Endothelial cell of umbilical vein (primary cell): Measurements from ENCODE around the gene NELFA. TPM values are rescaled to one million over a fixed set of nuclear protein-coding genes. Genes with fewer than 3 reads are reported as not detected.

ENCODE experiments used
- BruUV-seq: library from RNA; stranded (reverse); fragments of 400-500 nt; replicated peaks from 2 replicates; lab custom pipeline; 2021; lab: Mats Ljungman, UMichigan
- CTCF ChIA-PET: fragments of 300-600, 350-600 bp; sonication (Branson Sonifier 250); formaldehyde crosslinking; loops from one replicate; lab custom pipeline; 2021; ENCODE audit warnings: antibody characterized with exemption, inconsistent platforms; lab: Charles Lee
- POLR2A ChIA-PET: fragments of 300-600, 350-600 bp; sonication (Branson Sonifier 250); formaldehyde crosslinking; loops from one replicate; lab custom pipeline; 2021; ENCODE audit warnings: antibody characterized with exemption, inconsistent platforms; lab: Charles Lee
- DNase-seq: peaks from one replicate; pipeline ENCODE4 v3.0.0-alpha.2; 2011; ENCODE audit warnings: low read depth, low spot score
- FAIRE-seq: peaks from 2 replicates; lab custom pipeline; 2011; peaks lifted over from hg19 to GRCh38; lab: Jason Lieb, UNC
- H2AFZ ChIP-seq: 2 replicates; pipeline ENCODE4 v1.6.0; 2012; ENCODE audit warnings: low read depth, low read length, control low read depth, inconsistent platforms
- H3K27ac ChIP-seq: 2 replicates; pipeline ENCODE4 v1.5.1; 2011; ENCODE audit warnings: low read depth, mild to moderate bottlenecking, control low read depth, low read length, moderate library complexity; ENCODE audit not compliant: insufficient read depth
- H3K27me3 ChIP-seq, 2 experiments: 2 replicates each; pipeline versions ENCODE4 v1.6.0 to v1.6.1; 2011; ENCODE audit warnings: low read length in 2 of 2, mixed read lengths in 1 of 2; ENCODE audit not compliant: control insufficient read depth in 2 of 2, insufficient read depth in 2 of 2
- H3K36me3 ChIP-seq, 2 experiments: 2 replicates in 1 of 2; 3 replicates in 1 of 2; pipeline ENCODE4 v1.5.1; 2011; ENCODE audit warnings: low read length in 2 of 2, mild to moderate bottlenecking in 1 of 2, moderate library complexity in 1 of 2; ENCODE audit not compliant: control insufficient read depth in 2 of 2, insufficient read depth in 2 of 2; ENCODE audit errors: extremely low read depth in 1 of 2
- H3K4me1 ChIP-seq: 3 replicates; pipeline ENCODE4 v1.5.1; 2011; ENCODE audit warnings: mild to moderate bottlenecking, low read length; ENCODE audit not compliant: control insufficient read depth, insufficient read depth; ENCODE audit errors: extremely low read depth
- H3K4me2 ChIP-seq: 2 replicates; pipeline ENCODE4 v1.6.1; 2011; ENCODE audit warnings: low read length, control low read depth, mixed read lengths; ENCODE audit not compliant: insufficient read depth
- H3K4me3 ChIP-seq, 3 experiments: fragments of 200-600 bp in 1 of 3; sonication (generic), shearing (Covaris generic) in 1 of 3; replicated peaks in 1 of 3; 2 replicates each; pipeline ENCODE4 v1.5.1; 2011 to 2016; ENCODE audit warnings: control low read depth in 3 of 3, low read length in 3 of 3, mild to moderate bottlenecking in 2 of 3, inconsistent platforms in 1 of 3, low read depth in 1 of 3, moderate library complexity in 1 of 3; ENCODE audit not compliant: insufficient read depth in 1 of 3
- H3K79me2 ChIP-seq: 2 replicates; pipeline ENCODE4 v1.6.0; 2012; ENCODE audit warnings: low read length, inconsistent platforms; ENCODE audit not compliant: control insufficient read depth, insufficient read depth
- H3K9ac ChIP-seq: replicated peaks from 2 replicates; pipeline ENCODE3; 2011; ENCODE audit warnings: low read length, control low read depth; ENCODE audit not compliant: insufficient read depth; ENCODE audit errors: extremely low read depth
- H3K9me1 ChIP-seq: replicated peaks from 3 replicates; pipeline ENCODE4 v1.6.0; 2011; ENCODE audit warnings: mild to moderate bottlenecking, low read length; ENCODE audit not compliant: control insufficient read depth, insufficient read depth; ENCODE audit errors: extremely low read depth
- H3K9me3 ChIP-seq: replicated peaks from 2 replicates; pipeline ENCODE4 v1.5.1; 2012; ENCODE audit warnings: low read length, inconsistent platforms; ENCODE audit not compliant: control insufficient read depth, insufficient read depth
- H4K20me1 ChIP-seq: replicated peaks from 2 replicates; pipeline ENCODE3; 2011; ENCODE audit warnings: mild to moderate bottlenecking, low read length; ENCODE audit not compliant: control insufficient read depth, insufficient read depth; ENCODE audit errors: extremely low read depth
- EZH2 ChIP-seq: IDR thresholded peaks from 2 replicates; pipeline ENCODE4 v1.6.1; 2012; ENCODE audit warnings: borderline replicate concordance, low read depth, mild to moderate bottlenecking, moderate library complexity, low read length, inconsistent platforms; ENCODE audit not compliant: severe bottlenecking
- FOS ChIP-seq: IDR thresholded peaks from 2 replicates; pipeline ENCODE4 v1.6.1; 2011; ENCODE audit warnings: mild to moderate bottlenecking, low read length, moderate library complexity, borderline replicate concordance; ENCODE audit not compliant: insufficient read depth
- GATA2 ChIP-seq: IDR thresholded peaks from 2 replicates; pipeline ENCODE4 v1.7.0; 2011; ENCODE audit warnings: low read depth, mild to moderate bottlenecking, moderate library complexity, mixed read lengths, low read length; ENCODE audit not compliant: insufficient read length, insufficient read depth
- JUN ChIP-seq: IDR thresholded peaks from 2 replicates; pipeline ENCODE4 v1.6.1; 2011; ENCODE audit warnings: borderline replicate concordance, low read depth; ENCODE audit not compliant: insufficient read length, insufficient read depth
- MYC ChIP-seq: IDR thresholded peaks from one replicate; pipeline ENCODE4 v1.6.1; 2011; ENCODE audit warnings: mild to moderate bottlenecking, low read depth, low read length
- POLR2A ChIP-seq: IDR thresholded peaks from 2 replicates; pipeline ENCODE4 v1.6.1; 2012; ENCODE audit warnings: low read depth, mild to moderate bottlenecking, control low read depth, low read length
- POLR2AphosphoS5 ChIP-seq: IDR thresholded peaks from 2 replicates; pipeline ENCODE4 v1.6.1; 2012; ENCODE audit warnings: low read depth, mild to moderate bottlenecking, control low read depth, low read length, moderate library complexity; ENCODE audit not compliant: insufficient read depth
- dilution Hi-C: fragments of 300-500 bp; cut with MboI; formaldehyde crosslinking; loops from one replicate; pipeline ENCODE4 v1.15.0; 2019; ENCODE audit warnings: low sequenced_read_pairs; ENCODE audit not compliant: extremely low pct_ligation_motif_present
- intact Hi-C: fragments of 100-400 bp; cut with micrococcal nuclease; formaldehyde crosslinking; loops from one replicate; pipeline ENCODE4 v1.10.0; 2022
- polyA plus RNA-seq, 4 experiments: library from polyadenylated mRNA; depleted of rRNA in 3 of 4; stranded (reverse) in 3 of 4; unstranded in 1 of 4; fragments of >200 nt; gene quantifications; 2 replicates each; pipeline versions ENCODE4 v1.2.1 to v1.2.3, GENCODE V29; 2011 to 2012; ENCODE audit warnings: missing spikeins in 1 of 4
- total RNA-seq: library from RNA; stranded (reverse); gene quantifications from 2 replicates; pipeline ENCODE4 v1.2.3, GENCODE V29; 2021
- TF ChIP-seq, protein P1 (sequence below), 2 donors: IDR thresholded peaks; 1 replicate in 1 of 2; 2 replicates in 1 of 2; pipeline ENCODE4 v1.5.1; 2011; ENCODE audit warnings: low read length in 2 of 2, mild to moderate bottlenecking in 2 of 2, moderate library complexity in 2 of 2, control low read depth in 1 of 2, inconsistent platforms in 1 of 2, low read depth in 1 of 2; ENCODE audit not compliant: insufficient read depth in 1 of 2; ENCODE audit errors: extremely low read depth in 1 of 2
- TF ChIP-seq, protein P2 (sequence below): IDR thresholded peaks from 2 replicates; pipeline ENCODE4 v1.6.1; 2011; ENCODE audit not compliant: insufficient read depth, insufficient read length

Gene NELFA
- total and polyA plus RNA-seq, 2 donors (not counting 3 experiments of a cell fraction or from before 2014, with no cell fraction given) = 22.8 to 30.3 TPM

DNA sequence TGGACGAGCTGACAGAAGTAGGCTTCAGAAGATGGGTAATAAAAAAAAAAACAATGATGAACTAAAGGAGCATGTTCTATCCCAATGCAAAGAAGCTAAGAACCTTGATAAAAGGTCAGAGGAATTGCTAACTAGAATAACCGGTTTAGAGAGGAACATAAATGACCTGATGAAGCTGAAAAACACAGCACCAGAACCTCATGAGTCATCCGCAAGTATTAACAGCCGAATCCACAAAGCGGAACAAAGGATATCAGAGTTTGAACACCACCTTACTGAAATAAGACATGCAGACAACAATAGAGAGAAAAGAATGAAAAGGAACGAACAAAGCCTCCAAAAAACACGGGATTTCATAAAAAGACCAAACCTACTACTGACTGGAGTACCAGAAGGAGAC, 10.5 kb downstream of the NELFA start:
- Histone ChIP-seq H3K9ac (no peak overlapping the region), H3K4me1 (no peaks in the 10 kb centered on the region), H3K4me2 (no peak overlapping the region), H3K79me2 (peaks cover 68% of the 10 kb centered on the region), H3K27ac (no peak overlapping the region), H3K9me3 (no peaks in the 10 kb centered on the region), H4K20me1 (no peaks in the 10 kb centered on the region), H3K27me3 (no peaks in the 10 kb centered on the region), H2AFZ (no peak overlapping the region), H3K4me3 (no peak overlapping the region), H3K36me3 (no peaks in the 10 kb centered on the region), H3K9me1 (no peaks in the 10 kb centered on the region)
- CTCF ChIA-PET = no interaction called here
- dilution Hi-C loops (no loop called here), intact Hi-C loops (no loop called here)
- TF ChIP-seq POLR2A (no peak), MYC (no peak), POLR2AphosphoS5 (no peak), JUN (no peak), GATA2 (no peak)
- FAIRE-seq = no peak
- DNase-seq = no peak
- POLR2A ChIA-PET = no interaction called here
- no TSS peak for BruUV-seq

DNA sequence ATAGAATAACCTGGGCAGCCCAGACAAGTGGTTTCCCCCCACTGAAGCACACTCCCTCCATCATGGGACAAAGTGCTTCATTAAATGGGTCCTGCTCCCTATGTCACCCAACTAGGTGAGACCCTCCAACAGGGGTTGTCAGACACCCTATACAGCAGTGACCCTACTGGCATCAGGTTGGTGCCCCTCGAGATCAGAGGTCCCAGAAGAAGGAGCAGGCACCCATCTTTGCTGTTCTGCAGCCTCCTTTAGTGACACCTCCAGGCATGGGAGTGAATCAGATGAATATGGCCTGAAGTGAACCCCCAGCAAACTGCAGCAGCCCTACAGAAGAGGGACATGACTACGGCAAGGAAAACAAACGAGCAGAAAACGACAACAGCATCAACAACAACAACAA, 11.1 kb downstream of the NELFA start:
- CTCF ChIA-PET = no interaction called here
- Histone ChIP-seq H3K27ac (no peak overlapping the region), H3K27me3 (no peaks in the 10 kb centered on the region), H3K9me1 (no peaks in the 10 kb centered on the region), H3K4me1 (no peaks in the 10 kb centered on the region), H3K36me3 (no peaks in the 10 kb centered on the region), H3K9ac (no peak overlapping the region), H3K9me3 (no peaks in the 10 kb centered on the region), H3K79me2 (peaks cover 62% of the 10 kb centered on the region), H4K20me1 (no peaks in the 10 kb centered on the region), H2AFZ (no peak overlapping the region), H3K4me2 (no peak overlapping the region), H3K4me3 (no peak overlapping the region)
- FAIRE-seq = no peak
- no peak for DNase-seq
- dilution Hi-C loops = no loop called here
- POLR2A ChIA-PET = no interaction called here
- intact Hi-C loops = no loop called here
- no TSS peak for BruUV-seq
- TF ChIP-seq POLR2AphosphoS5 (no peak), JUN (no peak), POLR2A (no peak), MYC (no peak), FOS (no peak), EZH2 (no peak), GATA2 (no peak)
- TF ChIP-seq, protein P1, sequence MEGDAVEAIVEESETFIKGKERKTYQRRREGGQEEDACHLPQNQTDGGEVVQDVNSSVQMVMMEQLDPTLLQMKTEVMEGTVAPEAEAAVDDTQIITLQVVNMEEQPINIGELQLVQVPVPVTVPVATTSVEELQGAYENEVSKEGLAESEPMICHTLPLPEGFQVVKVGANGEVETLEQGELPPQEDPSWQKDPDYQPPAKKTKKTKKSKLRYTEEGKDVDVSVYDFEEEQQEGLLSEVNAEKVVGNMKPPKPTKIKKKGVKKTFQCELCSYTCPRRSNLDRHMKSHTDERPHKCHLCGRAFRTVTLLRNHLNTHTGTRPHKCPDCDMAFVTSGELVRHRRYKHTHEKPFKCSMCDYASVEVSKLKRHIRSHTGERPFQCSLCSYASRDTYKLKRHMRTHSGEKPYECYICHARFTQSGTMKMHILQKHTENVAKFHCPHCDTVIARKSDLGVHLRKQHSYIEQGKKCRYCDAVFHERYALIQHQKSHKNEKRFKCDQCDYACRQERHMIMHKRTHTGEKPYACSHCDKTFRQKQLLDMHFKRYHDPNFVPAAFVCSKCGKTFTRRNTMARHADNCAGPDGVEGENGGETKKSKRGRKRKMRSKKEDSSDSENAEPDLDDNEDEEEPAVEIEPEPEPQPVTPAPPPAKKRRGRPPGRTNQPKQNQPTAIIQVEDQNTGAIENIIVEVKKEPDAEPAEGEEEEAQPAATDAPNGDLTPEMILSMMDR (IDR thresholded peaks at IDR 0.05; ENCODE audit: extremely low read depth in 1 of 2, insufficient read depth in 1 of 2, low read depth in 1 of 2, low read length in 2 of 2) = no peak
- TF ChIP-seq, protein P2, sequence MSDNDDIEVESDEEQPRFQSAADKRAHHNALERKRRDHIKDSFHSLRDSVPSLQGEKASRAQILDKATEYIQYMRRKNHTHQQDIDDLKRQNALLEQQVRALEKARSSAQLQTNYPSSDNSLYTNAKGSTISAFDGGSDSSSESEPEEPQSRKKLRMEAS = no peak
